GM10248 (cell line): ENCODE results near the gene ACSS1.

Experiments
- CTCF ChIA-PET: fragments of 300-600 bp; sonication (Branson Sonifier 250); formaldehyde crosslinking; extraction: SDS; loops from one replicate; lab custom pipeline; 2021; ENCODE audit warnings: antibody characterized with exemption; lab: Yijun Ruan, JAX
- POLR2A ChIA-PET: fragments of 350-650 bp; sonication (Branson Sonifier 250); formaldehyde crosslinking; extraction: SDS; loops from one replicate; lab custom pipeline; 2020; ENCODE audit warnings: antibody characterized with exemption; lab: Yijun Ruan, JAX
- DNase-seq: peaks from one replicate; pipeline ENCODE4 v3.0.0; 2012; ENCODE audit errors: extremely low spot score
- CTCF ChIP-seq: IDR thresholded peaks from 2 replicates; pipeline ENCODE4 v1.5.1; 2012; ENCODE audit warnings: mild to moderate bottlenecking, low read depth; ENCODE audit errors: extremely low read depth, missing control alignments, control extremely low read depth

Gene ACSS1

GRCh38 chr20:25043499-25044260 lies 14.3 kb downstream of the ACSS1 start:
- no peak for DNase-seq
- TF ChIP-seq CTCF, result no peak
- ChIA-PET CTCF (interaction anchor here (0.8 to 2.1 kb wide), 8 partner anchors 9 to 152 kb away, joined by 3 to 6 read pairs (median 4); partner anchors contain the start of gene ENTPD6), POLR2A (no interaction called here)

GRCh38 chr20:25042531-25043498 lies 15.1 kb downstream of the ACSS1 start:
- ChIA-PET POLR2A (no interaction called here), CTCF (interaction anchor here (0.8 to 1.6 kb wide), 5 partner anchors 9 to 153 kb away, joined by 3 to 6 read pairs (median 5); partner anchors contain the start of gene ENTPD6)
- peak; percentile 77 for DNase-seq
- no peak for TF ChIP-seq CTCF

GRCh38 chr20:25041813-25042530 lies 16.0 kb downstream of the ACSS1 start:
- no peak for DNase-seq
- POLR2A ChIA-PET, result no interaction called here
- CTCF ChIA-PET, result interaction anchor here (1.6 kb wide), 1 partner anchor 46 kb away, joined by 4 read pairs; no protein-coding TSS in a partner anchor
- no peak for TF ChIP-seq CTCF

GRCh38 chr20:25040438-25040831 lies 17.5 kb downstream of the ACSS1 start:
- CTCF ChIA-PET, result no interaction called here
- POLR2A ChIA-PET, result no interaction called here
- TF ChIP-seq CTCF, result no peak
- DNase-seq, result no peak

- TF ChIP-seq CTCF, result no peak
- CTCF ChIA-PET, result interaction anchor here (1.2 to 4.8 kb wide), 2 partner anchors 24 to 44 kb away, joined by 3 to 26 read pairs; no protein-coding TSS in a partner anchor
- DNase-seq, result no peak
- POLR2A ChIA-PET, result no interaction called here
Measured at GRCh38 chr20:25039697-25040437, 18.1 kb downstream of the ACSS1 start.
